CD4-positive, CD25-positive, alpha-beta regulatory T cell (primary cell): Measurements from ENCODE around the gene PGM5. TPM values are rescaled to one million over a fixed set of nuclear protein-coding genes. Genes with fewer than 3 reads are reported as not detected.

Experiments
- ATAC-seq, 2 donors: fragments of 150-1000 bp; cut with Tn5 transposase; one replicate each; pipeline ENCODE4 v1.10.0; 2021; ENCODE audit warnings: low read depth in 2 of 2, moderate number of reproducible peaks in 2 of 2, moderate library complexity in 1 of 2
- DNase-seq, 3 donors: peaks; one replicate each; pipeline versions ENCODE4 v3.0.0 to v3.0.0-alpha.2; 2012 to 2022; ENCODE audit warnings: mixed read lengths in 1 of 3
- H3K27ac ChIP-seq: one replicate; pipeline ENCODE4 v1.7.0; 2013; ENCODE audit warnings: mild to moderate bottlenecking, low read length; ENCODE audit not compliant: insufficient read depth, poor library complexity, severe bottlenecking
- H3K27me3 ChIP-seq: one replicate; pipeline ENCODE4 v1.7.0; 2013; ENCODE audit warnings: low read length; ENCODE audit not compliant: control insufficient read depth, insufficient read depth
- H3K36me3 ChIP-seq: one replicate; pipeline ENCODE4 v1.7.0; 2013; ENCODE audit warnings: mild to moderate bottlenecking, low read length, moderate library complexity; ENCODE audit not compliant: control insufficient read depth, insufficient read depth
- H3K4me1 ChIP-seq: 2 replicates; pipeline ENCODE4 v1.7.0; 2013; ENCODE audit warnings: mild to moderate bottlenecking, low read length; ENCODE audit not compliant: insufficient read depth, control insufficient read depth, poor library complexity, severe bottlenecking
- H3K4me3 ChIP-seq: one replicate; pipeline ENCODE4 v1.7.0; 2013; ENCODE audit warnings: low read depth, mild to moderate bottlenecking, low read length, moderate library complexity
- H3K9me3 ChIP-seq, 2 experiments: 1 replicate in 1 of 2; 2 replicates in 1 of 2; pipeline ENCODE4 v1.7.0; 2013; ENCODE audit warnings: low read length in 2 of 2, mild to moderate bottlenecking in 1 of 2, moderate library complexity in 1 of 2; ENCODE audit not compliant: control insufficient read depth in 2 of 2
- H3K27ac Mint-ChIP-seq, 3 donors: one replicate each; pipeline ENCODE4 v1.8.0; 2020 to 2022; ENCODE audit warnings: mild to moderate bottlenecking in 3 of 3, mixed read lengths in 3 of 3, moderate library complexity in 2 of 3
- H3K27me3 Mint-ChIP-seq: one replicate; pipeline ENCODE4 v1.8.0; 2022; ENCODE audit warnings: mild to moderate bottlenecking, mixed read lengths
- H3K36me3 Mint-ChIP-seq: one replicate; pipeline ENCODE4 v1.8.0; 2020; ENCODE audit warnings: mixed read lengths
- H3K4me1 Mint-ChIP-seq, 4 donors: one replicate each; pipeline ENCODE4 v1.8.0; 2020 to 2022; ENCODE audit warnings: mixed read lengths in 4 of 4, mild to moderate bottlenecking in 1 of 4
- H3K4me3 Mint-ChIP-seq, 4 donors: one replicate each; pipeline ENCODE4 v1.8.0; 2020 to 2022; ENCODE audit warnings: mild to moderate bottlenecking in 4 of 4, mixed read lengths in 4 of 4, moderate library complexity in 3 of 4
- H3K9me3 Mint-ChIP-seq, 7 donors: one replicate each; pipeline ENCODE4 v1.8.0; 2020 to 2022; ENCODE audit warnings: mixed read lengths in 7 of 7, mild to moderate bottlenecking in 3 of 7, moderate library complexity in 2 of 7
- polyA plus RNA-seq, 4 donors: library from polyadenylated mRNA; unstranded; fragments of 300-500 nt; fragmentation: Illumina TruSeq; gene quantifications; one replicate each; pipeline ENCODE4 v1.2.3, GENCODE V29; 2021
- total RNA-seq: library from RNA; stranded (reverse); gene quantifications from one replicate; pipeline ENCODE4 v1.2.3, GENCODE V29; 2022

The PGM5 gene
- total and polyA plus RNA-seq, 5 donors from 2014 or later: not detected

DNA sequence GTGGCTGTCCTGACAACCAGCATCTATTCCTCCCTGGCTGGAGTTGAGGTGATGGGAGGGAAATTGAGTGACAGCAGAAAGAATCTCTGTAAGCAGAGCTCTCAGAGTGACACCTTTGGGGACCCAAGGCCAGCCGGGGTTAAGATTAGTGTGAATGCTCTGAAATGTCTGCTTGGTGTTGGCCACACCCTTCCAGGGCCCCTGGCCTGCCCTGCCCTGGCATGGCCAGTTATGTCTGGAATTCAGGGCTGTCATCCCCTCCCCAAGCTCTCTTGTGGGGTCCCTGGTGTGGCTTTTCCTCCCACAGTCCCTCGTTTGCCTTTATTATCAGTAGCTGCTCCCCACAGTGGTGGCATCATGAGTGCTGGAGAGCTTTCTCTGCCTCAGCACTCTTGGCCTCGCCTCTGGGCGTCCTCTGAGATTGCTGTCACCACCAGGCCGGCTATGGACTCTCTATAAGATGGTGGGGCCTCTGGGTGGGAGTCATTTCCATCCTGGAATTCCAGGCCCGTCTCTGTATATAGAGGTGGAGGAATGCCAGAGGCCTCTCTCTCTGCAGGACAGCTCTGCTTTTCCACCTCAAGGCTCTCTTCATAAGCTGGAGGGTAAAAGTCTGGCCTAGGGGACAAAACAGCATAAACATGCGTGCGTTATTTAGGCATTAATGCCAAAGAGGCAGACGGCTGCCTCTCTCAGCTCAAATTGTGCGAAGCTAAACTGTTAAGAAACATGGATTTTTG lies 180.6 kb downstream of the PGM5 start:
- H3K4me1 Mint-ChIP-seq: no peaks in the 10 kb centered on the region
- H3K27ac Mint-ChIP-seq: no peak overlapping the region
- no peak for ATAC-seq

DNA sequence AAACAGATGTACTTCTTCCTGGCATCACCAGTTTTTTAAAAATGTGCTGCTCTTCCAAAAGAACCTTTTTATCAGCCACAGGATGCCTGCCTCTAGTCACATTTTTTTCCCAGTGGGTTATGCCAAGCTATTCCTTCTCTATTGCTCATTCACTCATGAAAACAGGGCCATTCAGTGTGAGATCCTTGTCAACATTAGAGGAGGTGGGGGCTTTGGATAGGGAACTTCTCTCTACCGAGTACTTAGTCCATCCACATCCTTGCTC lies 181.1 kb downstream of the PGM5 start:
- no peak for ATAC-seq
- no peak overlapping the region for H3K27ac ChIP-seq
- Mint-ChIP-seq H3K4me3 (no peak overlapping the region), H3K36me3 (no peaks in the 10 kb centered on the region), H3K4me1 (no peaks in the 10 kb centered on the region), H3K27ac (no peak overlapping the region), H3K9me3 (no peaks in the 10 kb centered on the region), H3K27me3 (peaks cover 27% of the 10 kb centered on the region)
- no peaks in the 10 kb centered on the region for H3K9me3 ChIP-seq
- DNase-seq: no peak
- no peaks in the 10 kb centered on the region for H3K27me3 ChIP-seq
- no peaks in the 10 kb centered on the region for H3K4me1 ChIP-seq
- no peaks in the 10 kb centered on the region for H3K36me3 ChIP-seq
- H3K4me3 ChIP-seq: no peak overlapping the region

More for the DNA sequence above, 180.6 kb downstream of the PGM5 start:
- no peaks in the 10 kb centered on the region for H3K9me3 ChIP-seq
- H3K9me3 Mint-ChIP-seq: no peaks in the 10 kb centered on the region
- no peak for DNase-seq
- H3K27ac ChIP-seq: no peak overlapping the region
- no peaks in the 10 kb centered on the region for H3K36me3 Mint-ChIP-seq
- no peaks in the 10 kb centered on the region for H3K27me3 ChIP-seq
- no peak overlapping the region for H3K4me3 Mint-ChIP-seq
- H3K4me3 ChIP-seq: no peak overlapping the region
- peaks cover 27% of the 10 kb centered on the region for H3K27me3 Mint-ChIP-seq
- no peaks in the 10 kb centered on the region for H3K4me1 ChIP-seq
- no peaks in the 10 kb centered on the region for H3K36me3 ChIP-seq

- no peak for DNase-seq
- H3K27ac ChIP-seq: no peak overlapping the region
- Mint-ChIP-seq H3K36me3 (no peaks in the 10 kb centered on the region), H3K9me3 (no peaks in the 10 kb centered on the region), H3K4me3 (no peak overlapping the region), H3K4me1 (no peaks in the 10 kb centered on the region), H3K27me3 (peaks cover 30% of the 10 kb centered on the region), H3K27ac (no peak overlapping the region)
- H3K36me3 ChIP-seq: no peaks in the 10 kb centered on the region
- no peak overlapping the region for H3K4me3 ChIP-seq
- no peaks in the 10 kb centered on the region for H3K9me3 ChIP-seq
- H3K27me3 ChIP-seq: no peaks in the 10 kb centered on the region
- no peaks in the 10 kb centered on the region for H3K4me1 ChIP-seq
- no peak for ATAC-seq
Observed at GRCh38 chr9:68538200-68538599, 181.8 kb downstream of the PGM5 start.

- no peaks in the 10 kb centered on the region for H3K27me3 ChIP-seq
- Mint-ChIP-seq H3K27ac (no peak within 1 kb of the TSS), H3K36me3 (no peaks in the 10 kb centered on the region), H3K4me3 (no peak within 1 kb of the TSS), H3K27me3 (peaks cover 33% of the 10 kb centered on the region), H3K9me3 (no peaks in the 10 kb centered on the region), H3K4me1 (peaks cover 0 to 9% (median 4%) of the 10 kb centered on the region in 4 donors)
- no peak for DNase-seq
- H3K4me1 ChIP-seq: no peaks in the 10 kb centered on the region
- no peak within 1 kb of the TSS for H3K4me3 ChIP-seq
- no peak within 1 kb of the TSS for H3K27ac ChIP-seq
- H3K9me3 ChIP-seq: no peaks in the 10 kb centered on the region
- no peak for ATAC-seq
- H3K36me3 ChIP-seq: no peaks in the 10 kb centered on the region
Observed at GRCh38 chr9:68540712-68541535, 184.5 kb downstream of the PGM5 start, which contains the start of gene TMEM252. TMEM252 (minus strand) TSS chr9:68540883; CDS start chr9:68540814, 69 bp downstream.

GRCh38 chr9:68541568-68541967 lies 185.2 kb downstream of the PGM5 start:
- Histone ChIP-seq H3K27ac (no peak overlapping the region), H3K4me3 (no peak overlapping the region), H3K4me1 (peaks cover 2% of the 10 kb centered on the region), H3K9me3 (no peaks in the 10 kb centered on the region), H3K27me3 (no peaks in the 10 kb centered on the region), H3K36me3 (no peaks in the 10 kb centered on the region)
- peaks cover 33% of the 10 kb centered on the region for H3K27me3 Mint-ChIP-seq
- ATAC-seq (no peak), DNase-seq (no peak)
- no peaks in the 10 kb centered on the region for H3K9me3 Mint-ChIP-seq
- H3K36me3 Mint-ChIP-seq: no peaks in the 10 kb centered on the region
- peaks cover 3 to 12% (median 8%) of the 10 kb centered on the region in 4 donors for H3K4me1 Mint-ChIP-seq
- no peak overlapping the region for H3K27ac Mint-ChIP-seq
- no peak overlapping the region for H3K4me3 Mint-ChIP-seq

- Histone ChIP-seq H3K36me3 (no peaks in the 10 kb centered on the region), H3K4me3 (no peak overlapping the region), H3K4me1 (peaks cover 7% of the 10 kb centered on the region), H3K27me3 (no peaks in the 10 kb centered on the region), H3K9me3 (no peaks in the 10 kb centered on the region), H3K27ac (no peak overlapping the region)
- Mint-ChIP-seq H3K27me3 (peaks cover 24% of the 10 kb centered on the region), H3K4me1 (peaks cover 4 to 26% (median 16%) of the 10 kb centered on the region in 4 donors), H3K4me3 (no peak overlapping the region), H3K27ac (peak overlapping the region in 1 of 3 donors; percentile 16), H3K36me3 (no peaks in the 10 kb centered on the region), H3K9me3 (no peaks in the 10 kb centered on the region)
- ATAC-seq (no peak), DNase-seq (no peak)
Observed at GRCh38 chr9:68545033-68545705, 188.8 kb downstream of the PGM5 start.

DNA sequence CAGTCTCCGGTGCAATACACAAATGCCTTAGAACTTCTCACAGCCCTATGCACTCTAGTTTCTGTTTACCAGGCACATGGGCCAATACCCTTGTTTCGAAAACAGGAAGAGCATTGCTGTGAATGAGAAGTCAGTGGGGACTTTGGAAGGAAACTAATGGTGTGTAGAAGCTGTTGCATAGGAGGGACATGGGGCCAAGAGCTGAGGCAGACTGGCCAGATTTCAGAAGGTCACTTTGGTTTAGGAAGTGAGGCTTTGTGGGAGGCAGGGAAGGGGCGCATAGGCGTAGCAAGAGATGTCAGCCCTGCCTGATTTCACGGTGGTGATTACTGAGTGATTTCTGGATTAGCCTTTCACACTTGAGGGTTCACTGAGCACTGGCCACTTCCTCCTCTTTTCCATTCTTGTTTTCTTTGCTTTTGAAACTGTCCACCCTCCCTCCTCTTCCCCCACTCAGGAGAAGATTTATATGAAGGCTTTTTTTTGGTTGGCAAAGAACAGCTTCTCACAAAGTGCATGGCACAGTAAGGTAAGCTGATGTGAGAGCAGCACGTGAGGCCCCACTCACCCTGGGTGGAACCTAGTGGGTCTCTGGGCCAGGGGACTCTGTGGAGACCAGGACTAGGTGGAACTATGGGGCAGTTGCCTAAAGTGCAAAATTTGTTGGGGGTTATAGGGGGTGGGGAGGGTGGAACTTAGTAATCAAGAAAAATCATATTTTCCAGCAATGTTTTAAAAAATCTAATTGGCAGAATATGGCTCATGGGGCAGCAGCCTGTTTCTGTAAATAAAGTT lies 190.4 kb downstream of the PGM5 start:
- Histone ChIP-seq H3K36me3 (no peaks in the 10 kb centered on the region), H3K9me3 (no peaks in the 10 kb centered on the region), H3K4me1 (peaks cover 7% of the 10 kb centered on the region), H3K27me3 (no peaks in the 10 kb centered on the region), H3K27ac (peak overlapping the region; percentile 30), H3K4me3 (peak overlapping the region; percentile 51)
- Mint-ChIP-seq H3K4me1 (peaks cover 4 to 26% (median 16%) of the 10 kb centered on the region in 4 donors), H3K27ac (peak overlapping the region; percentile 78 to 98 (median 88)), H3K27me3 (peaks cover 15% of the 10 kb centered on the region), H3K4me3 (peak overlapping the region in 3 of 4 donors; percentile 0 to 54 (median 53)), H3K36me3 (no peaks in the 10 kb centered on the region), H3K9me3 (peaks cover 0 to 3% (median 0%) of the 10 kb centered on the region in 7 donors)
- ATAC-seq (peak; percentile 60 to 91), DNase-seq (peak in 2 of 3 donors; percentile 11 to 79)
